Measurements from ENCODE around the gene H2BW2.
"Not testable (repeated sequence)": the region's sequence is repeated elsewhere in the genome, so short reads cannot be mapped to it uniquely, and the experiment has no call there.

The H2BW2 gene

DNA sequence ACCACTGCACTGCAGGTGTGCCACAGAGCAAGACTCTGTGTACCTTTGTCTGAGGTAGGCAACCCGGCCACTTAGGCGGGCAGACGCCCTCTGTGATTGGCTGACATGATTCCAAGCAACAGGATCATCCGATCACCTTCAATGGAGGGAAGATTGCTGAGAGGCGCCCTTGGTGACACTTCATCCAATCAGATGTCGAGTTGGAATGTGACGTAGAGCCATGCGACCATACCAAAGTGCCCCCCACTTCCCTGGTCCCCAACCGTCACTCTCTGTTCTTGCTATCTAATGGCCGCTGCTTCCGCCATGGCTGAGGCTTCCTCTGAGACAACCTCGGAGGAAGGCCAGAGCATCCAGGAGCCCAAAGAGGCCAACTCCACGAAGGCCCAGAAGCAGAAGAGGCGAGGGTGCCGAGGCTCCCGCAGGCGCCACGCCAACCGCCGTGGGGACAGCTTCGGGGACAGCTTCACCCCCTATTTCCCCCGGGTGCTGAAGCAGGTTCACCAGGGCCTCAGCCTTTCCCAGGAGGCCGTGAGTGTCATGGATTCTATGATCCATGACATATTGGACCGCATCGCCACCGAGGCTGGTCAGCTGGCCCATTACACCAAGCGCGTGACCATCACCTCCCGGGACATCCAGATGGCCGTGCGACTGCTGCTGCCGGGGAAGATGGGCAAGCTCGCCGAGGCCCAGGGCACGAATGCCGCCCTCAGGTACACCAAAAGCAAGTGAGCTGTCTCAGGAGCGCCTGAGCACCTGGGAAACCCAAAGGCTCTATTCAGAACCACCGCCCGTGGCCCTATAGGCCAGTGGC lies at the start of gene H2BW2:
Gene H2BW2 (plus strand): TSS at position 268 of the 817 bp plus-strand sequence. CDS start 39 bp downstream, at position 307.
- no peak within 1 kb of the TSS for H3K9ac ChIP-seq (ENCODE audit: low read depth, low read length)
- H3K9me3 ChIP-seq (ENCODE audit: control insufficient read depth, insufficient read depth, low read length): no peaks in the 10 kb centered on the region
- H3K4me1 ChIP-seq (ENCODE audit: insufficient read depth, low read length): no peaks in the 10 kb centered on the region
- H3K36me3 ChIP-seq (ENCODE audit: insufficient read depth, low read length): no peaks in the 10 kb centered on the region

DNA sequence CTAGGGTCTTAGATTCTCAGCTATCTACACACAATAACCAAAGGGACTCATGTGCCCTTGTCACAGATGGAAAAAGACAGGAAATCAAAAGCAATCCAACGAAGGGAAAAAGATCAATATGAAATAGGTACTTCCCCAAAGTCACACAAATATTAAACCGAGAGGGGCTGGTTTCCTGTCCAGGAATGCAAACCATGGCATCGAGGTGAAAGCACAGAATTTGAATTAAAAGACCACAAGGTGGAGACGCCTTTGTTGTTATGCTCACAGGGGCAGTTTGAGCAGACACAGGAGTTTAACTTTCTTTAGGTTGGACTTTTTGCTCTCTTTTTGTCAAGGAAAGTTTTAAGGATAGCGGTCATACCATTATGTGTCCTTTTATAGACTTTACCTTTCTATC lies 40.5 kb upstream of the H2BW2 start:
- H3K36me3 ChIP-seq (ENCODE audit: insufficient read depth, low read length): no peaks in the 10 kb centered on the region
- no peaks in the 10 kb centered on the region for H3K9me3 ChIP-seq (ENCODE audit: control insufficient read depth, insufficient read depth, low read length)
- no peaks in the 10 kb centered on the region for H3K4me1 ChIP-seq (ENCODE audit: insufficient read depth, low read length)
- H3K9ac ChIP-seq (ENCODE audit: low read depth, low read length): no peak overlapping the region

DNA sequence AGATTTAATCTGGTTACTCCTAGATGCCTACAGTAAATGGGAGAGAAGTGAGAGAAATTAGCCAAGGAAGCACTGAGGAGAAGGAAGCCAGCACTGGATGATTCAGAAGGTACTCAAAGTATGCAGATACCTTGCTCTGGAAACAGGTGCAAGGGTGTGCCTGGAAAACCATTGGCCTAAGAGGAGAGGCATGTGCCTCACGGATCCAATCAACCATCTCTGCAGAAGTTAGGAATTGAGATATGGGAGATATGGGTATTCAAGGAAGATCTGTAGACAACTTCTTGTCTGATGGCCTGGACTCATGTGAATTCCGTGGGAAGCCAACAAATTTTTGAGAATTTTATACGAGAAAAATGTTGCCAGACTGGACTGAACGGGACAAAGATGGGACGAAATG lies 30.9 kb upstream of the H2BW2 start:
- H3K9ac ChIP-seq (ENCODE audit: low read depth, low read length): no peak overlapping the region
- H3K9me3 ChIP-seq (ENCODE audit: control insufficient read depth, insufficient read depth, low read length): no peaks in the 10 kb centered on the region
- H3K36me3 ChIP-seq (ENCODE audit: insufficient read depth, low read length): no peaks in the 10 kb centered on the region
- H3K4me1 ChIP-seq (ENCODE audit: insufficient read depth, low read length): no peaks in the 10 kb centered on the region

DNA sequence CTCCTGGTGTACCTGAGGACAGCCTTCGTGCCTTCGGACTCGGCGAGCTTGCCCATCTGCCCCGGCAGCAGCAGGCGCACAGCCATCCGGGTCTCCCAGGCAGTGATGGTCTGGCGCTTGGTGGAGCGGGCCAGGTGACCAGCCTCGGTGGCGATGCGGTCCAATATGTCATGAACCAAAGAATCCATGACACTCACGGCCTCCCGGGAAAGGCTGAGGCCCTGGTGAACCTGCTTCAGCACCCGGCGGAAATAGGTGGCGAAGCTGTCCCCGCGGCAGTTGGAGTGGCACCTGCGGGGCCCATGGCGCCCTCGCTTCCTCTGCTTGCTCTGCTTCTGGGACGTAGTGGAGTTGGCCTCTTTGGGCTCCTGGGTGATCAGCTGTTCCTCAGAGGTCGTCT lies 26.6 kb upstream of the H2BW2 start:
- no peaks in the 10 kb centered on the region for H3K4me1 ChIP-seq (ENCODE audit: insufficient read depth, low read length)
- H3K36me3 ChIP-seq (ENCODE audit: insufficient read depth, low read length): no peaks in the 10 kb centered on the region
- no peak overlapping the region for H3K9ac ChIP-seq (ENCODE audit: low read depth, low read length)
- no peaks in the 10 kb centered on the region; the same call in 1 of the 2 replicates for H3K9me3 ChIP-seq (ENCODE audit: control insufficient read depth, insufficient read depth, low read length)

DNA sequence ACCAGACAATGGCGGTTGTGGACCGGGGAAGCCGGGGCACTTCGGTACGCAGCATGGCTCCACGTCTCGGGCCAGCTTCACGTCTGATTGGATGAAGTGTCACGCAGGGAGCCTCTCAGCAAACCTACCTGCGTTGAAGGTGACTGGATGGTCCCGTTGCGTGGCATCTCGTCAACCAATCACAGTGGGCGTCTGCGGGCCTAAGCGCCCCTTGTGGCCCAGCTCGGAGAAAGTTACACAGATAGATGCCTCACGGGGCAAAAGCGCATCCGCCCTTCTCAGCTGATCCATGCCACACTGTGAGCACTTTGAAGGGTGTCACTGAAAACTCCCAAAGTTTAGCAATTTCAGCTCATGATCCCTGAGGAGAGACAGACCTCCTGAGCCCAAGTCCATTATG lies 26.1 kb upstream of the H2BW2 start, which contains the start of gene H2BW1:
Gene H2BW1 (minus strand): TSS at position 103 of the 400 bp plus-strand sequence. CDS start 132 bp downstream, outside the sequence.
- Histone ChIP-seq H3K4me1 (ENCODE audit: insufficient read depth, low read length) (no peaks in the 10 kb centered on the region), H3K9me3 (ENCODE audit: control insufficient read depth, insufficient read depth, low read length) (no peaks in the 10 kb centered on the region; the same call in 1 of the 2 replicates), H3K9ac (ENCODE audit: low read depth, low read length) (no peak within 1 kb of the TSS), H3K36me3 (ENCODE audit: insufficient read depth, low read length) (no peaks in the 10 kb centered on the region)

DNA sequence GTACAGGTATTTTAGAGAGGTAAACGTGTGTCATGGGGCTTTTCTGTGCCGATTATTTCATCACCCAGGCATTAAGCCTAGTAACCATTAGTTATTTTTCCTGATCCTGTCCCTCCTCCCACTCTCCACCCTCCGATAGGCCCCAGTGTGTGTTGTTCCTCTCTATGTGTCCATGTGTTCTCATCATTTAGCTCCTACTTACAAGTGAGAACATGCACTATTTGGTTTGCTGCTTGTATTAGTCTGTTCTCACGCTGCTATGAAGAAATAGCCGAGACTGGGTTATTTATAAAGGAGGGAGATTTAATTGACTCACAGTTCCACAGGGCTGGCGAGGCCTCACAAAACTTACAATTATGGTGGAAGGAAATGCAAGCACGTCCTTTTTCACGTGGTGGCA lies 24.2 kb upstream of the H2BW2 start:
- H3K4me1 ChIP-seq (ENCODE audit: insufficient read depth, low read length); H3K36me3 ChIP-seq (ENCODE audit: insufficient read depth, low read length); H3K9ac ChIP-seq (ENCODE audit: low read depth, low read length); H3K9me3 ChIP-seq (ENCODE audit: control insufficient read depth, insufficient read depth, low read length): not testable (repeated sequence)

DNA sequence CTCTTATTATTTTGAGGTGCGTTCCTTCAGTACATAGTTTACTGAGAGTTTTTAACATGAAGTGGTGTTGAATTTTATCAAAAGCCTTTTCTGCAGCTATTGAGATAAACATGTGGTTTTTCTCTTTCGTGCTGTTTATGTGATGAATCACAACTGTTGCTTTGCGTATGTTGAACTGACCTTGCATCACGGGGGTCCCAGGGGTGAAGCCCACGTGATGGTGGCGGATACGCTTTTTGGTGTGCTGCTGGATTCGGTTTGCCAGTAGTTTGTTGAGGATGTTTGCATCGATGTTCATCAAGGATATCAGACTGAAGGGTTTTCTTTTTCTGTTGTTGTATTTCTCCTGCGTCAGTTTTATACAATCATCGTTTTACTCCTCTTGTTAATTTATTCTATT lies 21.6 kb upstream of the H2BW2 start:
- no peaks in the 10 kb centered on the region for H3K4me1 ChIP-seq (ENCODE audit: insufficient read depth, low read length)
- no peak overlapping the region for H3K9ac ChIP-seq (ENCODE audit: low read depth, low read length)
- H3K36me3 ChIP-seq (ENCODE audit: insufficient read depth, low read length): no peaks in the 10 kb centered on the region
- no peaks in the 10 kb centered on the region; the same call in 1 of the 2 replicates for H3K9me3 ChIP-seq (ENCODE audit: control insufficient read depth, insufficient read depth, low read length)

DNA sequence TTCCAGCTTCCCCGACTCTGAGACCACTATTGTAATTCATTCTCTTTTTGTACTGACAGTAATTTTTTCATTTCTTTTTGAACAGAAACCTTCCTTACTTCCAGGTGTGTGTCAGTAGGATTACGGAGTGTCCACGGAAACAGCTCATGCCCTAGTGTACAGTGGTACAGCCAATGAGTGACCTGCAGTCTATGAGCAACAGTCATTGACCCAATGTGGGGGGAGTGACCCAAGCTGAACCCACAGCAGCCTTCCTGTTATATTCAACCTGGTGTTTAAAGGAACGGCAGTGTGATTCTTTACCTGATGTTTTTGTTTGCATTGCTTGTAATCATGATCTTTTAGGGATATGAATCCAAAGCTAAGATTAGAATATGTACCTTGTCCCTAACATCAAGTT lies 1.2 kb downstream of the H2BW2 start:
- no peaks in the 10 kb centered on the region for H3K36me3 ChIP-seq (ENCODE audit: insufficient read depth, low read length)
- no peak overlapping the region for H3K9ac ChIP-seq (ENCODE audit: low read depth, low read length)
- no peaks in the 10 kb centered on the region for H3K9me3 ChIP-seq (ENCODE audit: control insufficient read depth, insufficient read depth, low read length)
- no peaks in the 10 kb centered on the region for H3K4me1 ChIP-seq (ENCODE audit: insufficient read depth, low read length)

DNA sequence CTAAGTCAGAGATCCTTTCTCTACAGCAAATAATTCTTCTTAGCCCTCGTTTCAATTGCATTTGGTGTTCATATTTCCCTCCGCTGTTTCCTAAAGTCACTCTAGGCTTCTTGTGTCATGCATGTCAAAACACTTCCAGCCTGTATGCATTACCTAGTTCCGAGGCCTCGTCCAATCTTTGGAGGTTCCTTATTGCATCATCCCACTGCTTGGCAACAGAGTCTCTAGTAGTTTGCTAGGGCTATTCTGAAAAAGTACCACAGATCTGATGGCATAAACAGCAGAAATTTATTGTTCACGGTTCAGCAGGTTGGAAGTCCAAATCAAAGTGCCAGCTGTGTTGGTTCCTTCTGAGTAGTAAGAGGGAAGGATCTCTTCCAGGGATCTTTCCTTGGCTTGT lies 5.9 kb downstream of the H2BW2 start:
- Histone ChIP-seq H3K4me1 (ENCODE audit: insufficient read depth, low read length) (no peaks in the 10 kb centered on the region), H3K9ac (ENCODE audit: low read depth, low read length) (no peak overlapping the region), H3K36me3 (ENCODE audit: insufficient read depth, low read length) (no peaks in the 10 kb centered on the region), H3K9me3 (ENCODE audit: control insufficient read depth, insufficient read depth, low read length) (no peaks in the 10 kb centered on the region)

DNA sequence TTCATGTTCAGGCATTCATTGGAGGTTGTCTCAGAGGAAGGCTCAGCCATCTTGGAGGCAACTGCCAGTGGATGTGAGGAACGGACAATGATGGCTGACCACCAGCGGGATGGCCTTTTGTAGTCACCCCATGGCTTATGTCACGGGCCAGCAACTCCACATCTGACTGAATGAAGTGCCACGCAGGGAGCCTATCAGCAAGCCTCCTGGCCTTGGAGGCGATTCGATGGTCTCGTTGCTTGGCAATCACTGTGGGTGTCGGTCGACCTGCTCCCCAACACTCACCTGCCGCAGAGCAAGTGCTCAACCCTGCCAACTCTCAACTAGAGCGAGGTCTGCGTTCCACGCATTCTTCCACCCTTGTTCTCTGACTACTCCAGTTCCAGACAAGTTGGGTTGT lies 7.4 kb downstream of the H2BW2 start:
- Histone ChIP-seq H3K9me3 (ENCODE audit: control insufficient read depth, insufficient read depth, low read length) (no peaks in the 10 kb centered on the region), H3K36me3 (ENCODE audit: insufficient read depth, low read length) (no peaks in the 10 kb centered on the region), H3K9ac (ENCODE audit: low read depth, low read length) (no peak overlapping the region), H3K4me1 (ENCODE audit: insufficient read depth, low read length) (no peaks in the 10 kb centered on the region)

DNA sequence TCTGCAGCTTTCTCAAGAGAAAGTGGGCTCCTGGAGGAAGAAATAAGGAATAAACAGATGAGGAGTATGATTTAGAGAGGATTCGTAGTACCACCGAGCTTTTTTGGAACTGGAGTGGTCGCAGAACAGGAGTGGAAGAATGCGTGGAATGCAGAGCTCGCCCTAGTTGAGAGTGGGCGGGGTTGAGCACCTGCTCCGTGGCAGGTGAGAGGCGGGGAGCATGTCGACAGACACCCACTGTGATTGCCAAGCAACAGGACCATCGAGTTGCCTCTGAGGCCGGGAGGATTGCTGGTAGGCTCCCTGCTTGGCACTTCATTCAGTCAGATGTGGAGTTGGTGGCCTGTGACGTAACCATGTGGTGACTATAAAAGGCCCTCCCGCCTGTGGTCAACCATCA lies 15.2 kb downstream of the H2BW2 start:
- not testable (repeated sequence) for H3K36me3 ChIP-seq (ENCODE audit: insufficient read depth, low read length); H3K4me1 ChIP-seq (ENCODE audit: insufficient read depth, low read length); H3K9ac ChIP-seq (ENCODE audit: low read depth, low read length); H3K9me3 ChIP-seq (ENCODE audit: control insufficient read depth, insufficient read depth, low read length)

DNA sequence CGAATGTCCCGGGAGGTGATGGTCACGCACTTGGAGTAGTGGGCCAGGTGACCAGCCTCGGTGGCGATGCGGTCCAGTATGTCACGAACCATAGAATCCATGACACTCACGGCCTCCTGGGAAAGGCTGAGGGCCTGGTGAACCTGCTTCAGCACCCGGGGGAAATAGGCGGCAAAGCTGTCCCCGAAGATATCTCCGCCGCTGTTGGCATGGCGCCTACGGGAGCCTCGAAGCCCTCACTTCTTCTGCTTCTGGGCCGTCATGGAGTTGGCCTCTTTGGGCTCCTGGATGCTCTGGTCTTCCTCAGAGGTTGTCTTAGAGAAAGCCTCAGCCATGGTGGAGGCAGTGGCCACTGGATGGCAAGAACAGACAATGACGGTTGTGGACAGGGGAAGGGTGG lies 22.9 kb downstream of the H2BW2 start:
- H3K9me3 ChIP-seq (ENCODE audit: control insufficient read depth, insufficient read depth, low read length); H3K4me1 ChIP-seq (ENCODE audit: insufficient read depth, low read length); H3K9ac ChIP-seq (ENCODE audit: low read depth, low read length); H3K36me3 ChIP-seq (ENCODE audit: insufficient read depth, low read length): not testable (repeated sequence)

DNA sequence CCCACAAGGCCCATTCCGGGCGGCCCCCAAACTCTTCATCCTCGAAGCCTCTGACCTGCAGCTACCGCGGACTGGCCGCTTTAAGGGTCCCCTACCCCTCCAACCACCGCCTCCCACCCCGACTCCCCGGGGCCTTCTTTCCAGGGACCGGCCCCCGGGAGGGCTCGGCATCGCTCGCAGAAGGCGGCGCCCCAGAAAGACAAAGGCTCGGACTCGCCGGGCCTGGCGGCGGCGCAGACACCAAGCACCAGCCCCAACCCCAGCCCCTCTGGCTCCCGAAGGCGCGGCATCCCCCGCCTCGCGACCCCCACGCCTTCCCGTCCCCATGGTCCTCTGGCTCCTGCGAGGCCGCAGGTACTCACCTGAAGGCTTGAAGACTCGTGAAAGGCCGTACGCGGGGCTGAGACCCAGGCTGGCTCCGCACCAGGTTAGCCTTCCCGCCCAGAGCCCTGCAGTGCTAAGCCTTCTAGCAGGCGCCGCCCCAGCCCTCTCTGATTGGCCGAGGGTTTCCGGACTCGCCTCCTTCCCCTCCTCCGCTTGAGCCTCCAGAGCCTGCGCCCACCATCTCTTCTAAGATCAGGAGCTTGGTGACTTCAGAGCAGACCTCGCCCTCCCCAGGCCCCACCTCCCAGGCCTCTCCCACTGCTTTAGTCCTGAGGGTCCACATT lies 36.2 kb downstream of the H2BW2 start, which contains the start of gene TMSB15C:
Gene TMSB15C (minus strand): TSS at position 459 of the 668 bp plus-strand sequence.
- H3K4me1 ChIP-seq (ENCODE audit: insufficient read depth, low read length); H3K9me3 ChIP-seq (ENCODE audit: control insufficient read depth, insufficient read depth, low read length); H3K36me3 ChIP-seq (ENCODE audit: insufficient read depth, low read length); H3K9ac ChIP-seq (ENCODE audit: low read depth, low read length): not testable (repeated sequence)

DNA sequence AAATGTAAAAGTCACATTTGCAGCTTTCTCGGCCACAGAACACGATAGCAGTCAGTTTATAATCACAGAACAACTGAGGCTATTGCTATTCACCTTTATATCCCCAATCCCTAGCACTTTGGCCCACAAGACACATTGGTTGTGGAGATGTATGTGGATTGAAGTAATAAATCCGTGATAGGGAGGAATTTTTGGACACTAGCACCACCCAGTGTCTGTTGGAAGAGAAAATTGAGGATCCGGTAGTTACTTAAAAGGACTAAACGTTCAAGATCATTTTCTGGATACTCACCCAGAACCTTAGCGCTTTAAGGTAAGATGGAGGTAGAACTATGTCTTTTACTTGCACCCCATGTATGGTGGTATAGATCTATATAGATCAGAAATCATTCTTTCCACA lies 38.1 kb downstream of the H2BW2 start:
- not testable (repeated sequence) for H3K9ac ChIP-seq (ENCODE audit: low read depth, low read length); H3K9me3 ChIP-seq (ENCODE audit: control insufficient read depth, insufficient read depth, low read length); H3K36me3 ChIP-seq (ENCODE audit: insufficient read depth, low read length); H3K4me1 ChIP-seq (ENCODE audit: insufficient read depth, low read length)

DNA sequence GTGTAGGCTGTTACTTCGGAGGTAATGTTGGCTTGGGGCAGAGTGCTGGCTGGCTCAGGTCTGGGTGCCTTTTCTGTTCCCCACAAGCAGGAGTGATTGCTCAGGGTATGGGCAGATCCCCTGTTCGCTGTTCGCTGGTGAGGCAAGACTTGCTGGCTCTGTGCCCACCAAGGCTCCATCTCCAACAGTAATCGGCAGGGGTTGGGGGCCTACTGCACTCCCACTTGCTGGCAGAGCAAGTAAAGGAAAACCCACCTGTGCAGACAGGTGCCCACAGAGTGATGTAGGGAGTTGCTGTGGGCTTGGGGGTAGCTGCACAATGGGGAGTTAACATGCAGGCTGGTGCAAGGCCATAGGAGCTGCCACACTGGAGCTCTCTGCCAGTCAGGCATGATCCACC lies 44.3 kb downstream of the H2BW2 start:
- Histone ChIP-seq H3K4me1 (ENCODE audit: insufficient read depth, low read length) (no peaks in the 10 kb centered on the region), H3K9me3 (ENCODE audit: control insufficient read depth, insufficient read depth, low read length) (no peaks in the 10 kb centered on the region), H3K36me3 (ENCODE audit: insufficient read depth, low read length) (no peaks in the 10 kb centered on the region), H3K9ac (ENCODE audit: low read depth, low read length) (no peak overlapping the region)
